Left ventricle myocardium inferior (tissue), 1 donor: ENCODE data around the gene HTRA2. TPM values are rescaled to one million over a fixed set of nuclear protein-coding genes. Genes with fewer than 3 reads are reported as not detected.

Experiments used
- DNase-seq: peaks from one replicate; pipeline ENCODE4 v3.0.0-alpha.2; 2020
- H3K27ac ChIP-seq: fragments of 200-600 bp; replicated peaks from 2 replicates; pipeline ENCODE4 v1.8.0; 2021
- H3K27me3 ChIP-seq: fragments of 200-600 bp; 2 replicates; pipeline ENCODE4 v1.8.0; 2021; ENCODE audit warnings: low read depth
- H3K36me3 ChIP-seq: fragments of 200-600 bp; 2 replicates; pipeline ENCODE4 v1.8.0; 2021
- H3K4me1 ChIP-seq: fragments of 200-600 bp; 2 replicates; pipeline ENCODE4 v1.8.0; 2021
- H3K4me3 ChIP-seq: fragments of 200-600 bp; 2 replicates; pipeline ENCODE4 v1.8.0; 2021; ENCODE audit warnings: mild to moderate bottlenecking, moderate library complexity
- H3K9me3 ChIP-seq: fragments of 200-600 bp; replicated peaks from 2 replicates; pipeline ENCODE4 v1.8.0; 2021
- intact Hi-C: fragments of 100-400 bp; cut with micrococcal nuclease; formaldehyde crosslinking; loops from one replicate; pipeline ENCODE4 v1.11.0; 2022
- total RNA-seq: library from RNA; stranded (reverse); fragmentation: NEBNext Ultra II Directional; extraction: Animal tissue kit (Norgen Biotek cat#: 25700); gene quantifications from one replicate; pipeline ENCODE4 v1.2.1, GENCODE V29; 2021
- TF ChIP-seq, protein P1 (sequence below): fragments of 200-600 bp; IDR thresholded peaks from 2 replicates; pipeline ENCODE4 v1.8.0; 2021; ENCODE audit warnings: antibody characterized with exemption, mild to moderate bottlenecking, borderline replicate concordance
- donor health status: DM: no; HTN: yes; CAD: no; lungs with severe emphysema.

The HTRA2 gene
- total RNA-seq, 1 donor from 2014 or later, result 26.6 TPM

DNA sequence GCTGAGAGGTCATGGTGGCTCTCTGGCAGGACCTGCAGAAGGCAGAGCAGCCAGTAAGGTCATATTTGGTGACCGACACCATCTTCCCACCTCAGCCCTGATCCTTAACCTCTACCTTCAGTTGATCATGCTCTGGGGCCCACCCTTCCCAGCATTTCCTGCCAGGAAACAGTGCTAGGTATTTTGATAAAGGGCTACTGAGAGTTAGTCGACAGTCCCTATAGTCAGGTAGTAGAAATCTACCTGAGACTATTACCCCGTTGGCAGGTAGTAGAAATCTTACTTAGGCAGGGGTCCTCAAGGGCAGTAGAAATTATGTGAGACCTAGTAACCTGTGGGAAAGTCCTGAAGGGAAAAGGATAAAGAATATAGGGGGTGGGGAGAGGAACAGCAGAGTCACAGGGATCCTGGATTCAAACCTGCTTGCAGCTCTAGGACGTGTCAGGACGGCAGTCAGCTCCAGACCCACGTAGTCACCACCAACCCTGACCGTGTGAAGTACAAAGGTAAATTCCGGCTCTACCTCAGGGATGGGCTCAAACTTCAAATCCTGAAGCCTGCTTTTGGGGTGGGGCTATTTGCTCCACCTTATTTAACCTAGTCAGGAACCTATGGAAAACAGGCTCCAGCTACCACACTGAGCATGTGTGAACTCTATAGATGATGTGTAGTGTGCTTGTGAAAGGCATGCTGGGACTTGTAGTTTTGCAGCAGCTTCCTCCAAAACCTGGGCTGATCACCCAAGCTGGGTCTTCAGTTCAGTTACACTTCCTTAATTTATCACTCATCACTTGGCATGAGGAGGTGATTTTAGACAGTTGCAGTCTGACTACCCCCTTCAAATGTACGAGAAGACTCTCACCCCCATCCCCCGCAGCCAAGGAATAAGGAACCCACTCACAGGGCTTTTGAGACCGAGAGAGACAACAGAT lies 3.8 kb upstream of the HTRA2 start, which contains the start of gene DQX1:
Gene DQX1 (minus strand): TSS at position 515 of the 932 bp plus-strand sequence. CDS start 502 bp downstream, at position 13.
- H3K27ac ChIP-seq, result no peak within 1 kb of the TSS
- H3K36me3 ChIP-seq, result peaks cover 30% of the 10 kb centered on the region
- no peak within 1 kb of the TSS for H3K4me3 ChIP-seq
- intact Hi-C loops, result no loop called here
- peaks cover 33% of the 10 kb centered on the region for H3K4me1 ChIP-seq
- no peak for DNase-seq
- TF ChIP-seq, protein P1, sequence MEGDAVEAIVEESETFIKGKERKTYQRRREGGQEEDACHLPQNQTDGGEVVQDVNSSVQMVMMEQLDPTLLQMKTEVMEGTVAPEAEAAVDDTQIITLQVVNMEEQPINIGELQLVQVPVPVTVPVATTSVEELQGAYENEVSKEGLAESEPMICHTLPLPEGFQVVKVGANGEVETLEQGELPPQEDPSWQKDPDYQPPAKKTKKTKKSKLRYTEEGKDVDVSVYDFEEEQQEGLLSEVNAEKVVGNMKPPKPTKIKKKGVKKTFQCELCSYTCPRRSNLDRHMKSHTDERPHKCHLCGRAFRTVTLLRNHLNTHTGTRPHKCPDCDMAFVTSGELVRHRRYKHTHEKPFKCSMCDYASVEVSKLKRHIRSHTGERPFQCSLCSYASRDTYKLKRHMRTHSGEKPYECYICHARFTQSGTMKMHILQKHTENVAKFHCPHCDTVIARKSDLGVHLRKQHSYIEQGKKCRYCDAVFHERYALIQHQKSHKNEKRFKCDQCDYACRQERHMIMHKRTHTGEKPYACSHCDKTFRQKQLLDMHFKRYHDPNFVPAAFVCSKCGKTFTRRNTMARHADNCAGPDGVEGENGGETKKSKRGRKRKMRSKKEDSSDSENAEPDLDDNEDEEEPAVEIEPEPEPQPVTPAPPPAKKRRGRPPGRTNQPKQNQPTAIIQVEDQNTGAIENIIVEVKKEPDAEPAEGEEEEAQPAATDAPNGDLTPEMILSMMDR, result no peak
- H3K27me3 ChIP-seq, result peaks cover 16% of the 10 kb centered on the region
- H3K9me3 ChIP-seq, result no peaks in the 10 kb centered on the region

DNA sequence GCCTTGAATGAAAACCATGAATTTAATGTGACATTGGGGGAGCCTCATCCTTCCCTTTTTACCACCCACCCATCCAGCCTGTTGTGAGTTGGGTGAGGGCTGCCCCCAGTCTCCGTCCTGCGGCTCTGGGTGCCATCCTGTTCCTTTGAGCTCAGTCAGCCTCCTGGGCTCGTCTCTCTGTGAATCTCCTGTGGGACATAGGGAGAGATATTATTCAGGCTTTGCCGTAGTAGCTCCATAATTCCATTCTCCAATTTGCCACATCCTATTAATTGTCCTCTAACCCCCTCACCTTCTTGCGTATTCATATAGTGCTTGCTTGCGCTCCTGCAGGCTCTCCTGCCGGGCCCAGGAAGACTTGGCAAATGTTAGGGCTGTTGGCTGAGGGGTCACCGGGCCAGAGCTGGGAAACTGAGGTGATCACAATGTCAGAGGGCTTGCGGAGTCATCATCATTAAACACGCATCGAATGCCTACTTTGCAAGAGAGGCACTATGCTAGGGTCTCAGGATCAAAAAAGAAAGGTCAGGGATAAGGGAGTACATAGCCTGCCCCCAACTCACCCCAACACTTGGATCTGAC lies 3.0 kb upstream of the HTRA2 start:
- H3K4me3 ChIP-seq, result no peak overlapping the region
- H3K27me3 ChIP-seq, result peaks cover 11% of the 10 kb centered on the region
- peaks cover 40% of the 10 kb centered on the region for H3K4me1 ChIP-seq
- H3K9me3 ChIP-seq, result no peaks in the 10 kb centered on the region
- no peak for DNase-seq
- intact Hi-C loops, result no loop called here
- TF ChIP-seq, protein P1, result no peak
- H3K36me3 ChIP-seq, result peaks cover 37% of the 10 kb centered on the region
- H3K27ac ChIP-seq, result no peak overlapping the region

DNA sequence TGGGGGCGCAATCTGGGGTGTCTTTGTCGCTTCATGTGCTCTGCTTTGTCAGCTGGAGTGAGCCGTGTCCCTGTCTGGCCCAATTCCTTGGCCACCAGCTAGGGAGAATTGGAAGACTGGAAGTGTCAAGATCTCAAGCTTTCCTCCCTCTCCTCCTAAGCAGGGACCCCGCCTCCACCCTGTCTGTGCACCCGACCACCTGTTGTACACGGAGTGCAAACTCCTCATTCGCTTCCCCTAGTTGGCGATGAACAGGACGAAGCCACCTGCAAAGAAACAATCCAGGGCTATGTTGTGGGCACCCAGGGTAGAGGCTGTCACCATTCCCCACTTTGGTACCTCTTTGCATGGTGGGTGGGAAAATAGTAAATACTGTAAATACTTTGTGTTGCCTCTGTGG lies 2.0 kb upstream of the HTRA2 start:
- Histone ChIP-seq H3K36me3 (peaks cover 47% of the 10 kb centered on the region), H3K27ac (no peak overlapping the region), H3K4me1 (peaks cover 49% of the 10 kb centered on the region), H3K4me3 (no peak overlapping the region), H3K27me3 (peaks cover under 1% of the 10 kb centered on the region), H3K9me3 (no peaks in the 10 kb centered on the region)
- TF ChIP-seq, protein P1, result no peak
- DNase-seq, result no peak
- intact Hi-C loops, result no loop called here

DNA sequence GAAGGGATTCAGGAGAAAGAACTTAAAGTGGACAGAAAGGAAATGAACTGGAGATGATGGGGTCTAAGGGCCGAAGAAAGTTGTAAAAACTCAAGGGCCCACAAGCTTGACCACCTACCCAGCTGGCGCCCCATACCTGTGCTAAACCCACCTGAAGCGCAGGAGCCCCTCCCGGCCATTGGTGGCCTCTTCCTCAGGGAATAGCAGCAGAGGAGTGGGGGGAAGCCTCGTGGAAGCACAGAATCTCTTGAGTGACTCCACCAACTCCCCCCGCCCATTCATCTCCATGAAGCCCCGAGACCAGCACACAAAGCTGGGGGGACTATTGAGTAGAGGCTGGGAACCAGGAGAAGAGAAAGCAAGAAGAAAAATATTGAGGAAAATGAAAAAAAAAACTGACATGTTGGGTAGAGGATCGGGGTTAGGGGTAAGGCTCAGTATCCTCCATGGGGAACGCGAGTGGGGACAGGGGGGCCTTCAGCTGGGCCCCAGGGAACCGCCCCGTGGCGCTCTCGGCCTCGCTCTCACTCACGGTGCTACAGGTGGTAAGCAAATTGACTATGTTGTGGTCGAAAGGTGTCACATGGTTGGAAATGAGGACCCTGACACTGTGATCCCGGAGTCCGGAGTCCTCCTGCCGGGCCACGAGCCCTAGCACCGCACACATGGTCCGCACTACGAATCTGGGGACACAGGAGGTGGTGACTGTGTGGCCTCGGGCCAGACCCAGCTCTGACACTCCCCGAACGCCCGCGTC lies 955 bp upstream of the HTRA2 start:
- peaks cover 49% of the 10 kb centered on the region for H3K4me1 ChIP-seq
- TF ChIP-seq, protein P1, result no peak
- intact Hi-C loops, result no loop called here
- no peaks in the 10 kb centered on the region for H3K9me3 ChIP-seq
- peaks cover 57% of the 10 kb centered on the region for H3K36me3 ChIP-seq
- no peak for DNase-seq
- H3K27ac ChIP-seq, result peak overlapping the region; percentile 93
- H3K4me3 ChIP-seq, result peak overlapping the region; percentile 97
- H3K27me3 ChIP-seq, result no peaks in the 10 kb centered on the region
